NCI-H2081 treated with DMSO at 0.1 percent for 48 hours (cell line): Measurements from ENCODE around the gene GRM4.

ENCODE experiments used
- DNase-seq: peaks from one replicate; lab custom pipeline; 2025; lab: John Stamatoyannopoulos, UW

Gene GRM4

DNA sequence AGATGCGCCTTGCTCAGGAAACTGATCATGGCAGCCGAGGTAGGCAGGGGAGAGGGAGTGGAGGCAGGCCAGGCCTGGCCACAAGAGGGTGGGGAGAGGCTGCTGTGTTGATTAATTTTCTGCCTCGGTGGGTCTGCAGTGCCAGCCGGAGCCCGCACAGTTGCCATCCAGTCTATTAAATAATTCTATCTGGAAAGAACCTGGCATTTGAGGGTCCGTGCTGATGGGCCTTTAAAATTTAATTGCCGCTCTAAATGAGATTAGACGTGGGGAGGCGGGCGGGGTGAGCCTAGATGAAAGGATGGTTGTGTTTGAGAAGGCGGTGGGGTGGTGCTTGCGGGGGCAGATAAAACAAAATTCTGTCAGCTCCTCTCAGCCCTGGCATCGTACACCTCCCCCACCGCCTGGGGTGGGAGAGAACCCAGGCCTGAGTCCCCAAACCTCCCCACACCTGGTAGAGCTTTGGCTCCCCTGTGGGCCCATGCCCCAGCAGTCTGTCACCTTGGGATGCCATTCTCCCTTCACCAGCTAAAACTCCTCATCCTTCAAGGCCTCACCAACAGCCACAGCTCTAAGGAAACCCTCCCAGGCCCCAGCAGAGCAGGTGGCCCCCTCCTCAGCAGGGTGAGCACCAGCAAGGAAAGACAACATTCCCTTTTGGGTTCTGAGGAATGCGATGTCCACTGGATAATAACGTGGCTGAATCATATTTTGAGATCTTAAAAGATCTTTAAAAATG, 167.3 kb downstream of the GRM4 start:
- no peak for DNase-seq

GRCh38 chr6:33977606-33978411, 168.1 kb downstream of the GRM4 start:
- no peak for DNase-seq

DNA sequence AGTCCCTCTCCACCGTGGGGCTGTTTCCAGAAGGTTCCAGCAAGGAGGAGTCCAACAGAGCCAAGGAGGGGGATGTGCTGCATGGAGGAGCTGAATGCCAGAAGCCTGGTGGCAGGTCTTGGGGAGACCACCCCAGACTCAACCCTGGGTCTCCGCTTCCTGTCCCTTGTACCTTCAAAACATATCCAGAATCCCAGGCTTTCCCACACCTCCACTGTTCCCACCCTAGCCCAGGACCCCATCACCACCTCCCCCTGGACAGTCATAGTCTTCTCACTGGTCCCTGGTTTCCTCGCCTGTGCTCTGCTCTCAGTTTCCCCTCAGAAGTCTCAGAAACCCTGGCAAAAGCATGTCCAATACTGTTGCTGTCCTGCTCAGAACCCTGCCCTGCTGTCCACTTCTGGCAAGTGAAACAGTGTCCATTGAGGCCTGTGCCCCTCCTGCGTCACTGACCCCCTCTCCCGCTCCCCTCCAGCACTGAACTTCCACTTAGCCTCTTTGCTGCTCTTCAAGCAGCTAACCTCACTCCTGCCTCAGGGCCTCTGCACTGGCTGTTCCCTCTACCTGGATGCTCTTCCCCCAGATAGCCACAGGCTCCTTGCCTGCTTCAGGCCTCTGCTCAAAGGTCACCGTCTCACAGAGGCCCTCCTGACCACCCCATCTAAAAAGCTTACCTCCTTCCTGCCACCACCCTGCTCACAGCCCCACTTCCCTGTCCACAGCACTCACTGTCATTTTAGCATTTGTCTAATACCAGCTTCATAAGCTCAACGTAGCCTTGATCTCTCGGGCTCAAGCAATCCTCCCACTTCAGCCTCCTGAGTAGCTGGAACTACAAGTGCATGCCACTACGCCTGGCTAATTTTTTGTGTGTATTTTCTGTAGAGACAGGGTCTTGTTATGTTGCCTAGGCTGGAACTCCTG, 169.2 kb downstream of the GRM4 start:
- DNase-seq, result no peak

GRCh38 chr6:33975661-33976436, 170.0 kb downstream of the GRM4 start:
- no peak for DNase-seq

GRCh38 chr6:33974471-33974870, 171.4 kb downstream of the GRM4 start:
- no peak for DNase-seq

GRCh38 chr6:33974030-33974429, 171.9 kb downstream of the GRM4 start:
- DNase-seq, result no peak

DNA sequence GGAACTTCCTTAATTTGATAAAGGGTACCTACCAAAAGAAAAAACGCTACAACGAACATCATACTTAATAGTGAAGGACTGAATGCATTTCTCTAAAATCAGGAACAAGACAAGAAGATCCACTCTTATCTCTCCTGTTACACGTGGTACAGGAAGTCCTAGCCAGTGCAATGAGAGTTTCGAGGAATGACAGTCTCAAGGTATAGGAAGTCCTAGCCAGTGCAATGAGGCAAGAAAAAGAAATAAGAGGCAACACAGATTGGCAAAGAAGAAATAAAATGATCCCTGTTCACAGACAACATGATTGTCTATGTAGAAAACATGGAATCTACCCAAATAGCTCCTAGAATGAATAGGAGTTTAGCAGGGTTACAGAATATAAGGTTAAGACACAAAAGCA, 174.3 kb downstream of the GRM4 start:
- DNase-seq, result no peak
